GM12891 (cell line): ENCODE data around the gene CST7.

ENCODE experiments used
- PAX5 ChIP-seq: IDR thresholded peaks from 2 replicates; pipeline ENCODE4 v1.6.1; 2011; ENCODE audit warnings: low read length, moderate library complexity, mild to moderate bottlenecking; ENCODE audit not compliant: insufficient read depth, severe bottlenecking
- POLR2A ChIP-seq: IDR thresholded peaks from 2 replicates; pipeline ENCODE4 v1.6.1; 2011; ENCODE audit warnings: low read depth, low read length, control low read depth
- POLR2AphosphoS5 ChIP-seq: IDR thresholded peaks from 2 replicates; pipeline ENCODE4 v1.6.1; 2011; ENCODE audit warnings: low read depth, low read length, control low read depth
- POU2F2 ChIP-seq: IDR thresholded peaks from 2 replicates; pipeline ENCODE4 v1.6.1; 2011; ENCODE audit warnings: low read depth, mild to moderate bottlenecking, control low read depth, low read length, moderate library complexity
- SPI1 ChIP-seq: IDR thresholded peaks from 2 replicates; pipeline ENCODE4 v1.6.1; 2011; ENCODE audit warnings: low read depth, low read length, control low read depth
- TAF1 ChIP-seq: IDR thresholded peaks from 2 replicates; pipeline ENCODE4 v1.6.1; 2011; ENCODE audit warnings: low read depth, low read length, control low read depth

DNA sequence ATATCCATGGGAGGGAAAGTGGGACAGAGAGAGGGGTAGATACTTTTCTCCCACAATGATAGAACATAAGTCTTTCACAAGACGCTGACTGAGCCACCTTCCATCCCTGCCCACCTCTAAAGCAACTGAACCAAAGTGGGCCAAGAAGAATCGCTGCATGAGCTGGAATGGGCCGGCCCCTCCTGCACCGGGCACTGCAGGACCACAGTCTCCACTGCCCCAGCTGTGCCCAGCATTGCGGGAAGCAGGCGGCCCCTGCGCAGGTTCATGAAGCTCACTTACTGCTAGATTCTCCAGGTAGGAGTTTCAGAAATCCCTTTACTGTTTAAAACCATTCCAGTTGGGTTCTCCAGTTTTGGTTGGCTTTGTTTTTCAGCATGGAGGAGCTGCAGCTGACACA, 32.0 kb upstream of the CST7 start:
- no peak for TF ChIP-seq POLR2A
- TF ChIP-seq POLR2AphosphoS5 = no peak
- no peak for TF ChIP-seq POU2F2
- no peak for TF ChIP-seq PAX5
- TF ChIP-seq TAF1 = no peak
- no peak for TF ChIP-seq SPI1
